K562 (cell line): ENCODE results near the gene LYZL6. TPM values are rescaled to one million over a fixed set of nuclear protein-coding genes. Genes with fewer than 3 reads are reported as not detected.

Source experiments
- ARNT ChIP-seq, 2 experiments: fragments of 450-650 bp; IDR thresholded peaks; 2 replicates each; pipeline ENCODE4 v1.6.1; 2016; ENCODE audit warnings: mild to moderate bottlenecking in 1 of 2
- BRD4 ChIP-seq: fragments of 200-600 bp; sonication (generic); IDR thresholded peaks from 2 replicates; pipeline ENCODE4 v1.6.1; 2017; ENCODE audit warnings: inconsistent platforms
- CBFA2T3 ChIP-seq: fragments of 450-650 bp; IDR thresholded peaks from 2 replicates; pipeline ENCODE4 v1.6.1; 2017
- CBX3 ChIP-seq, 2 experiments: IDR thresholded peaks; 1 replicate in 1 of 2; 2 replicates in 1 of 2; pipeline ENCODE4 v1.6.1; 2012; ENCODE audit warnings: inconsistent platforms in 2 of 2, low read length in 2 of 2, borderline replicate concordance in 1 of 2, control low read depth in 1 of 2
- DNMT1 ChIP-seq: fragments of 450-650 bp; IDR thresholded peaks from 2 replicates; pipeline ENCODE4 v1.6.1; 2016; ENCODE audit warnings: antibody characterized with exemption, mild to moderate bottlenecking
- JUNB ChIP-seq: fragments of 450-650 bp; formaldehyde crosslinking; conservative IDR thresholded peaks from 2 replicates; pipeline ENCODE4 v1.4.0; 2020; ENCODE audit warnings: mild to moderate bottlenecking
- NFYB ChIP-seq: IDR thresholded peaks from 2 replicates; pipeline ENCODE4 v1.6.1; 2011; ENCODE audit warnings: mild to moderate bottlenecking, moderate library complexity; ENCODE audit not compliant: insufficient read length; ENCODE audit errors: extremely low read depth
- RNF2 ChIP-seq: sonication (generic); IDR thresholded peaks from 2 replicates; pipeline ENCODE4 v1.6.1; 2016
- SIN3A ChIP-seq, 2 experiments: fragments of 150-350 bp in 1 of 2; IDR thresholded peaks; 2 replicates each; pipeline ENCODE4 v1.6.1; 2011 to 2016; ENCODE audit warnings: borderline replicate concordance in 2 of 2, low read depth in 2 of 2, low read length in 2 of 2, mild to moderate bottlenecking in 2 of 2, moderate library complexity in 2 of 2; ENCODE audit not compliant: control insufficient read depth in 1 of 2
- SMARCE1 ChIP-seq: fragments of 450-650 bp; IDR thresholded peaks from 2 replicates; pipeline ENCODE4 v1.7.1; 2016; ENCODE audit warnings: mild to moderate bottlenecking
- SMC3 ChIP-seq: conservative IDR thresholded peaks from 2 replicates; pipeline ENCODE4 v1.6.1; 2011; ENCODE audit warnings: low read depth, low read length, improper control_type of control experiment; ENCODE audit not compliant: insufficient read depth
- TAF15 ChIP-seq: fragments of 200-400 bp; formaldehyde crosslinking; IDR thresholded peaks from 2 replicates; pipeline ENCODE4 v1.6.1; 2017; ENCODE audit warnings: mild to moderate bottlenecking, low read depth, low read length, moderate library complexity
- ZBED1 ChIP-seq: IDR thresholded peaks from 2 replicates; pipeline ENCODE4 v1.6.1; 2014
- ZC3H11A ChIP-seq: IDR thresholded peaks from 2 replicates; pipeline ENCODE4 v1.6.1; 2012; ENCODE audit warnings: low read depth, low read length, improper control_type of control experiment
- ZNF134 ChIP-seq: fragments of 250-450 bp; sonication (Bioruptor Pico); conservative IDR thresholded peaks from 2 replicates; pipeline ENCODE4 v1.4.0; 2020
- ZNF717 ChIP-seq: fragments of 250-450 bp; sonication (Bioruptor Pico); IDR thresholded peaks from 2 replicates; pipeline ENCODE4 v1.5.0; 2021
- polyA plus RNA-seq, 8 experiments: library from polyadenylated mRNA; depleted of rRNA in 4 of 8; stranded (reverse) in 5 of 8; unstranded in 3 of 8; fragments of >200 nt; fragmentation: Nextera tagmentation in 2 of 8; fragmentation: Illumina TruSeq in 1 of 8; extraction: Ambion mirVana in 2 of 8; extraction: Trizol in 1 of 8; gene quantifications; 2 replicates each; pipeline versions ENCODE4 v1.2.1 to v1.2.3, GENCODE V29; 2011 to 2014; ENCODE audit warnings: inconsistent platforms in 1 of 8, missing spikeins in 1 of 8
- total RNA-seq, 7 experiments: library from RNA; depleted of rRNA in 6 of 7; stranded (reverse); fragments of >200 nt in 6 of 7; fragmentation: Illumina TruSeq in 2 of 7; extraction: Trizol in 2 of 7; gene quantifications; 2 replicates each; pipeline versions ENCODE4 v1.2.1 to v1.2.3, GENCODE V29; 2011 to 2021; ENCODE audit warnings: low replicate concordance in 1 of 7
- TF ChIP-seq, protein P1 (sequence below): fragments of 250-450 bp; sonication (Bioruptor Pico); IDR thresholded peaks from 2 replicates; pipeline ENCODE4 v1.8.0; 2022; ENCODE audit warnings: inconsistent platforms
- TF ChIP-seq, protein P2 (sequence below): conservative IDR thresholded peaks from 2 replicates; pipeline ENCODE4 v1.6.1; 2011; ENCODE audit warnings: low read depth, mild to moderate bottlenecking, low read length; ENCODE audit not compliant: control insufficient read depth
- TF ChIP-seq, protein P3 (sequence below): fragments of 450-650 bp; IDR thresholded peaks from 2 replicates; pipeline ENCODE4 v1.6.1; 2016
- TF ChIP-seq, protein P4 (sequence below): fragments of 250-450 bp; sonication (Bioruptor Pico); IDR thresholded peaks from 2 replicates; pipeline ENCODE4 v1.8.0; 2021; ENCODE audit warnings: borderline replicate concordance, mild to moderate bottlenecking, moderate library complexity; ENCODE audit not compliant: poor library complexity, severe bottlenecking
- TF ChIP-seq, protein P5 (sequence below), 2 experiments: fragments of 150-350 bp in 1 of 2; IDR thresholded peaks; 2 replicates each; pipeline ENCODE4 v1.6.1; 2012 to 2016; ENCODE audit warnings: low read depth in 2 of 2, low read length in 2 of 2, mild to moderate bottlenecking in 1 of 2, moderate library complexity in 1 of 2

The LYZL6 gene
- total and polyA plus RNA-seq, 9 of the 15 experiments (the other 6 are each of a cell fraction or from before 2014, with no cell fraction given) = not detected

DNA sequence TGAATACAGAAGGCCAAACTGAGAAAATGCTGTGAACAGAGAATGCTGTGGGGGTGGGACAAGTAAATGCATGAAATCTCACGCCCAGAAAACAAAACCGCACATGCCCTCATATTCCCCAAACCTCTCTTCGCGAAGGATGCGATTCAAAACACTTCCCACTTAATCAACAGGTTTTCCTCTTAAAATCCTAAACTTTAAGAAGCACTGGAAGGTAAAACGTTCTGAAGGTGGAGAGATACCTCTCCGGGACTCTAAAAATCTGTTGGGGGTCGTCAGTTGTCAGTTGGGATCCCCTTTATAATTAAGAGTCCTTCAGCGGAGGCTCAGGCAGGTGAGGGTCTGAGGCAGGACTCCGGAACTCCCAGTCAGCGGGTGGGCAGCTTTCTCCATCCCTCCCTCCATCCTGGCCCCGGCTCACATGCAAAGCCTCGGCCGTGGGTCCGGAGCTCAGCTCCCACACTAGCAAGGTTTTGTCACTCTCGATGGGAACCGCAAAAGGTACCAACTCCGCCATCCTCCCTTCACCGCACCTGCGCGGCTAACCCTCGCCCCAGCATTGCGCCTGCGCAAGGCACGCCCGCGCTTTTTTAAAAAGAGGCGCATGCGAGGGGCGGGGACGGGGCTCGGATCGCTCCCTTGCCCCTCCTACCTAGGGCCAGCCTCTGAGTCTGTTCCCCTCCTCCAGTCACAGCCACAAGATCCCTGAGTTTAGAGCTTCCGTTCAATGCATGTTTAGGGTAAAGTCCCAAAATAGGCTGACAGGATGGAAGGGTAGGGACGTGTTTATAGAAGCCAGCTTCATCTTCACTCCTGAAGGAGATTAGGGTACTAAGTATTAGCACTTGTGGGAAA is 13.1 kb downstream of the LYZL6 start, which contains the start of gene RDM1 (continued):
- TF ChIP-seq SMARCE1 = no peak
- no peak for TF ChIP-seq BRD4
- no peak for TF ChIP-seq ZNF134
- TF ChIP-seq ZBED1 = no peak
- no peak for TF ChIP-seq ZNF717
- no peak for TF ChIP-seq DNMT1
- TF ChIP-seq ARNT (IDR thresholded peaks at IDR 0.05) = no peak
- TF ChIP-seq, protein P1, sequence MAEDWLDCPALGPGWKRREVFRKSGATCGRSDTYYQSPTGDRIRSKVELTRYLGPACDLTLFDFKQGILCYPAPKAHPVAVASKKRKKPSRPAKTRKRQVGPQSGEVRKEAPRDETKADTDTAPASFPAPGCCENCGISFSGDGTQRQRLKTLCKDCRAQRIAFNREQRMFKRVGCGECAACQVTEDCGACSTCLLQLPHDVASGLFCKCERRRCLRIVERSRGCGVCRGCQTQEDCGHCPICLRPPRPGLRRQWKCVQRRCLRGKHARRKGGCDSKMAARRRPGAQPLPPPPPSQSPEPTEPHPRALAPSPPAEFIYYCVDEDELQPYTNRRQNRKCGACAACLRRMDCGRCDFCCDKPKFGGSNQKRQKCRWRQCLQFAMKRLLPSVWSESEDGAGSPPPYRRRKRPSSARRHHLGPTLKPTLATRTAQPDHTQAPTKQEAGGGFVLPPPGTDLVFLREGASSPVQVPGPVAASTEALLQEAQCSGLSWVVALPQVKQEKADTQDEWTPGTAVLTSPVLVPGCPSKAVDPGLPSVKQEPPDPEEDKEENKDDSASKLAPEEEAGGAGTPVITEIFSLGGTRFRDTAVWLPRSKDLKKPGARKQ = no peak
- TF ChIP-seq ZC3H11A = no peak
- TF ChIP-seq SIN3A (IDR thresholded peaks at IDR 0.05; ENCODE audit: borderline replicate concordance in 2 of 2, control insufficient read depth in 1 of 2, low read depth in 2 of 2, low read length in 2 of 2) = no peak
- TF ChIP-seq, protein P2, sequence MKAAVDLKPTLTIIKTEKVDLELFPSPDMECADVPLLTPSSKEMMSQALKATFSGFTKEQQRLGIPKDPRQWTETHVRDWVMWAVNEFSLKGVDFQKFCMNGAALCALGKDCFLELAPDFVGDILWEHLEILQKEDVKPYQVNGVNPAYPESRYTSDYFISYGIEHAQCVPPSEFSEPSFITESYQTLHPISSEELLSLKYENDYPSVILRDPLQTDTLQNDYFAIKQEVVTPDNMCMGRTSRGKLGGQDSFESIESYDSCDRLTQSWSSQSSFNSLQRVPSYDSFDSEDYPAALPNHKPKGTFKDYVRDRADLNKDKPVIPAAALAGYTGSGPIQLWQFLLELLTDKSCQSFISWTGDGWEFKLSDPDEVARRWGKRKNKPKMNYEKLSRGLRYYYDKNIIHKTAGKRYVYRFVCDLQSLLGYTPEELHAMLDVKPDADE = no peak
- TF ChIP-seq, protein P3, sequence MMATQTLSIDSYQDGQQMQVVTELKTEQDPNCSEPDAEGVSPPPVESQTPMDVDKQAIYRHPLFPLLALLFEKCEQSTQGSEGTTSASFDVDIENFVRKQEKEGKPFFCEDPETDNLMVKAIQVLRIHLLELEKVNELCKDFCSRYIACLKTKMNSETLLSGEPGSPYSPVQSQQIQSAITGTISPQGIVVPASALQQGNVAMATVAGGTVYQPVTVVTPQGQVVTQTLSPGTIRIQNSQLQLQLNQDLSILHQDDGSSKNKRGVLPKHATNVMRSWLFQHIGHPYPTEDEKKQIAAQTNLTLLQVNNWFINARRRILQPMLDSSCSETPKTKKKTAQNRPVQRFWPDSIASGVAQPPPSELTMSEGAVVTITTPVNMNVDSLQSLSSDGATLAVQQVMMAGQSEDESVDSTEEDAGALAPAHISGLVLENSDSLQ = no peak
- TF ChIP-seq TAF15 = no peak
- no peak for TF ChIP-seq CBX3 (IDR thresholded peaks at IDR 0.05; ENCODE audit: borderline replicate concordance in 1 of 2, low read length in 2 of 2)
- TF ChIP-seq JUNB (CRISPR knock-in tag) = no peak
- TF ChIP-seq, protein P4, sequence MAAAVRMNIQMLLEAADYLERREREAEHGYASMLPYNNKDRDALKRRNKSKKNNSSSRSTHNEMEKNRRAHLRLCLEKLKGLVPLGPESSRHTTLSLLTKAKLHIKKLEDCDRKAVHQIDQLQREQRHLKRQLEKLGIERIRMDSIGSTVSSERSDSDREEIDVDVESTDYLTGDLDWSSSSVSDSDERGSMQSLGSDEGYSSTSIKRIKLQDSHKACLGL = no peak
- TF ChIP-seq, protein P5, sequence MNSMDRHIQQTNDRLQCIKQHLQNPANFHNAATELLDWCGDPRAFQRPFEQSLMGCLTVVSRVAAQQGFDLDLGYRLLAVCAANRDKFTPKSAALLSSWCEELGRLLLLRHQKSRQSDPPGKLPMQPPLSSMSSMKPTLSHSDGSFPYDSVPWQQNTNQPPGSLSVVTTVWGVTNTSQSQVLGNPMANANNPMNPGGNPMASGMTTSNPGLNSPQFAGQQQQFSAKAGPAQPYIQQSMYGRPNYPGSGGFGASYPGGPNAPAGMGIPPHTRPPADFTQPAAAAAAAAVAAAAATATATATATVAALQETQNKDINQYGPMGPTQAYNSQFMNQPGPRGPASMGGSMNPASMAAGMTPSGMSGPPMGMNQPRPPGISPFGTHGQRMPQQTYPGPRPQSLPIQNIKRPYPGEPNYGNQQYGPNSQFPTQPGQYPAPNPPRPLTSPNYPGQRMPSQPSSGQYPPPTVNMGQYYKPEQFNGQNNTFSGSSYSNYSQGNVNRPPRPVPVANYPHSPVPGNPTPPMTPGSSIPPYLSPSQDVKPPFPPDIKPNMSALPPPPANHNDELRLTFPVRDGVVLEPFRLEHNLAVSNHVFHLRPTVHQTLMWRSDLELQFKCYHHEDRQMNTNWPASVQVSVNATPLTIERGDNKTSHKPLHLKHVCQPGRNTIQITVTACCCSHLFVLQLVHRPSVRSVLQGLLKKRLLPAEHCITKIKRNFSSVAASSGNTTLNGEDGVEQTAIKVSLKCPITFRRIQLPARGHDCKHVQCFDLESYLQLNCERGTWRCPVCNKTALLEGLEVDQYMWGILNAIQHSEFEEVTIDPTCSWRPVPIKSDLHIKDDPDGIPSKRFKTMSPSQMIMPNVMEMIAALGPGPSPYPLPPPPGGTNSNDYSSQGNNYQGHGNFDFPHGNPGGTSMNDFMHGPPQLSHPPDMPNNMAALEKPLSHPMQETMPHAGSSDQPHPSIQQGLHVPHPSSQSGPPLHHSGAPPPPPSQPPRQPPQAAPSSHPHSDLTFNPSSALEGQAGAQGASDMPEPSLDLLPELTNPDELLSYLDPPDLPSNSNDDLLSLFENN (IDR thresholded peaks at IDR 0.05; ENCODE audit: low read depth in 2 of 2, low read length in 2 of 2) = no peak
- no peak for TF ChIP-seq RNF2
- no peak for TF ChIP-seq NFYB
- no peak for TF ChIP-seq CBFA2T3
- 0 out of 2 replicates have a peak, but pooled peaks have one; percentile 3 for TF ChIP-seq SMC3
